ENCODE measurements around the gene EXOC6B.

EXOC6B gene

GRCh38 chr2:72830273-72830672, 4.4 kb upstream of the EXOC6B start:
- no peak for DNase-seq (ENCODE audit: low read depth in 2 of 2, low spot score in 1 of 2)

- no peak for DNase-seq (ENCODE audit: low read depth in 2 of 2, low spot score in 1 of 2)
These were observed 3.1 kb upstream of the EXOC6B start for GRCh38 chr2:72828840-72829507.

GRCh38 chr2:72827966-72828646, 2.3 kb upstream of the EXOC6B start:
- DNase-seq (ENCODE audit: low read depth in 2 of 2, low spot score in 1 of 2) = no peak

- DNase-seq (ENCODE audit: low read depth in 2 of 2, low spot score in 1 of 2) = no peak
These were observed 1.7 kb upstream of the EXOC6B start for GRCh38 chr2:72827487-72827886.

GRCh38 chr2:72826156-72826477, 284 bp upstream of the EXOC6B start:
- no peak for DNase-seq (ENCODE audit: low read depth in 2 of 2, low spot score in 1 of 2)

GRCh38 chr2:72824224-72824842, 1.5 kb downstream of the EXOC6B start:
- DNase-seq (ENCODE audit: low read depth in 2 of 2, low spot score in 1 of 2) = no peak

- DNase-seq (ENCODE audit: low read depth in 2 of 2, low spot score in 1 of 2) = no peak
These were observed 3.0 kb downstream of the EXOC6B start for GRCh38 chr2:72822794-72823193.

- DNase-seq (ENCODE audit: low read depth in 2 of 2, low spot score in 1 of 2) = no peak
These were observed 3.9 kb downstream of the EXOC6B start for GRCh38 chr2:72821983-72822382.

GRCh38 chr2:72821118-72821517, 4.7 kb downstream of the EXOC6B start:
- no peak for DNase-seq (ENCODE audit: low read depth in 2 of 2, low spot score in 1 of 2)

GRCh38 chr2:72819501-72819900, 6.3 kb downstream of the EXOC6B start:
- no peak for DNase-seq (ENCODE audit: low read depth in 2 of 2, low spot score in 1 of 2)

- DNase-seq (ENCODE audit: low read depth in 2 of 2, low spot score in 1 of 2) = no peak
These were observed 10.1 kb downstream of the EXOC6B start for GRCh38 chr2:72815655-72816278.

- DNase-seq (ENCODE audit: low read depth in 2 of 2, low spot score in 1 of 2) = no peak
These were observed 12.0 kb downstream of the EXOC6B start for GRCh38 chr2:72813841-72814240.

- no peak for DNase-seq (ENCODE audit: low read depth in 2 of 2, low spot score in 1 of 2)
These were observed 15.7 kb downstream of the EXOC6B start for GRCh38 chr2:72810165-72810564.

GRCh38 chr2:72809095-72809494, 16.7 kb downstream of the EXOC6B start:
- no peak for DNase-seq (ENCODE audit: low read depth in 2 of 2, low spot score in 1 of 2)

- no peak for DNase-seq (ENCODE audit: low read depth in 2 of 2, low spot score in 1 of 2)
These were observed 19.4 kb downstream of the EXOC6B start for GRCh38 chr2:72806280-72806945.

GRCh38 chr2:72803626-72804320, 22.1 kb downstream of the EXOC6B start:
- no peak for DNase-seq (ENCODE audit: low read depth in 2 of 2, low spot score in 1 of 2)

GRCh38 chr2:72803151-72803550, 22.7 kb downstream of the EXOC6B start:
- no peak for DNase-seq (ENCODE audit: low read depth in 2 of 2, low spot score in 1 of 2)

GRCh38 chr2:72800492-72800891, 25.3 kb downstream of the EXOC6B start:
- no peak for DNase-seq (ENCODE audit: low read depth in 2 of 2, low spot score in 1 of 2)

- DNase-seq (ENCODE audit: low read depth in 2 of 2, low spot score in 1 of 2) = no peak
These were observed 28.1 kb downstream of the EXOC6B start for GRCh38 chr2:72797740-72798139.

GRCh38 chr2:72796766-72797165, 29.1 kb downstream of the EXOC6B start:
- DNase-seq (ENCODE audit: low read depth in 2 of 2, low spot score in 1 of 2) = no peak

GRCh38 chr2:72794572-72794971, 31.3 kb downstream of the EXOC6B start:
- DNase-seq (ENCODE audit: low read depth in 2 of 2, low spot score in 1 of 2) = no peak

All from stimulated activated CD8-positive, alpha-beta memory T cell treated with anti-CD3 and anti-CD28 coated beads, Interleukin-4, amount 100 ng/mL, for 1 hour (primary cell).